Thoracic aorta endothelial cell (primary cell): ENCODE results near the gene SPATA31A6. TPM values are rescaled to one million over a fixed set of nuclear protein-coding genes. Genes with fewer than 3 reads are reported as not detected.

Source experiments
- small RNA-seq: library from RNA; depleted of rRNA; stranded (forward); fragments of <200 nt; gene quantifications from one replicate; pipeline ENCODE3, GENCODE V24; 2012
- total RNA-seq: library from RNA; depleted of rRNA; stranded (reverse); fragments of >200 nt; gene quantifications from 2 replicates; pipeline ENCODE4 v1.2.3, GENCODE V29; 2012

The SPATA31A6 gene
- not detected in 2 replicates for total RNA-seq

DNA sequence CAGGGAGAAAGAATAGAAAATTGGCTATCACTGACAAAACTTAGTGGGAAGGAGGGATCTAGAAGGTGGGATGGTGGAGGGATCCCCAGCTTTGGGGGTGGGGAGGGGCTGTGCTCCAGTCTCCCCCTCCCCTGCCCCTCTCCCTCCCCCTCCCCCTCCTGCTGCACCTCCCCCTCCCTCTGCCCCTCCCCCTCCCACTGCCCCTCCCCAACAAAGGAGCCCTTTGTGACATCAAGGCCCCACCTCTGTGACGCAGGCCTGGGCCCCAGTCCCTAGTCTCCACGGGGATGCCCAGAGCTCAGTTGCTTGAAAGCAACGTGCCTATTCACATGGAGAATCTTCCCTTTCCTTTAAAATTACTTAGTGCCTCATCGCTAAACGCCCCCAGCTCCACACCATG lies at the start of gene SPATA31A6:
Gene SPATA31A6, plus strand, starts transcription at position 301 of the 400 bp plus-strand sequence. Its CDS starts 29 bp downstream, at position 330.

Small RNA genes within 50 kb of the gene (small RNA-seq; reads per million reads assigned to genes)
- gene AL445584.3, result not detected

Other genes starting within 250 kb of the SPATA31A6 start
- gene CNTNAP3B, start 54.2 kb upstream of the SPATA31A6 start, total RNA-seq, result 149 and 231 TPM in 2 replicates